K562 (cell line): ENCODE results near the gene COL15A1.

ENCODE experiments used
- FOXK2 ChIP-seq, 2 experiments: fragments of 450-650 bp; IDR thresholded peaks in 1 of 2; conservative IDR thresholded peaks in 1 of 2; 2 replicates each; pipeline ENCODE4 v1.6.1; 2016; ENCODE audit warnings: low read depth in 2 of 2, mild to moderate bottlenecking in 1 of 2
- HDAC6 ChIP-seq: IDR thresholded peaks from 2 replicates; pipeline ENCODE4 v1.6.1; 2012; ENCODE audit warnings: low read depth, mild to moderate bottlenecking, control low read depth, inconsistent platforms, low read length, moderate library complexity
- NR3C1 ChIP-seq: sonication (generic); formaldehyde crosslinking; IDR thresholded peaks from 2 replicates; pipeline ENCODE4 v1.8.1; 2022; ENCODE audit warnings: missing genetic modification reagents

- TF ChIP-seq NR3C1 (no peak), FOXK2 (conservative IDR thresholded peaks at IDR 0.05 in 1 of 2, IDR thresholded peaks at IDR 0.05 in 1 of 2; ENCODE audit: low read depth in 2 of 2) (no peak), HDAC6 (no peak)
Observed at GRCh38 chr9:99024959-99025358, 81.3 kb downstream of the COL15A1 start.
